Measurements from ENCODE around the gene GRM3.

Gene GRM3

GRCh38 chr7:86775203-86775602 lies 131.5 kb downstream of the GRM3 start:
- Histone ChIP-seq H4K91ac (ENCODE audit: low read depth, low read length, poor library complexity) (no peak overlapping the region), H3K27me3 (ENCODE audit: control insufficient read depth in 3 of 3, insufficient read depth in 3 of 3, low read depth in 1 of 3, low read length in 3 of 3) (no peaks in the 10 kb centered on the region), H3K23ac (ENCODE audit: low read depth, low read length, poor library complexity) (no peak overlapping the region)

GRCh38 chr7:86776136-86776535 lies 132.4 kb downstream of the GRM3 start:
- Histone ChIP-seq H3K4me1 (ENCODE audit: control insufficient read depth in 2 of 2, insufficient read depth in 1 of 2, low read depth in 1 of 2, low read length in 2 of 2) (no peaks in the 10 kb centered on the region), H2BK5ac (ENCODE audit: low read length) (no peak overlapping the region), H3K4me3 (ENCODE audit: low read length in 2 of 2) (no peak overlapping the region), H3K79me1 (ENCODE audit: low read depth, low read length) (no peaks in the 10 kb centered on the region), H3K36me3 (replicated peaks in 1 of 2; ENCODE audit: control insufficient read depth in 2 of 2, insufficient read depth in 2 of 2, low read length in 2 of 2) (no peaks in the 10 kb centered on the region), H2BK120ac (ENCODE audit: low read depth, low read length) (no peak overlapping the region), H2AFZ (ENCODE audit: low read length) (no peak overlapping the region), H3K14ac (ENCODE audit: low read length) (no peak overlapping the region), H3K9me3 (replicated peaks in 1 of 2; ENCODE audit: control insufficient read depth in 2 of 2, insufficient read depth in 1 of 2, low read depth in 1 of 2, low read length in 2 of 2) (no peaks in the 10 kb centered on the region), H3K23ac (ENCODE audit: low read depth, low read length, poor library complexity) (no peak overlapping the region), H2BK12ac (ENCODE audit: low read length) (no peak overlapping the region), H2BK15ac (ENCODE audit: low read length) (no peak overlapping the region), H3K27ac (replicated peaks; ENCODE audit: low read length) (no peak overlapping the region), H2AK5ac (ENCODE audit: low read depth, low read length) (no peak overlapping the region), H3K9ac (ENCODE audit: low read depth, low read length, poor library complexity) (no peak overlapping the region), H3K27me3 (ENCODE audit: control insufficient read depth in 3 of 3, insufficient read depth in 3 of 3, low read depth in 1 of 3, low read length in 3 of 3) (no peaks in the 10 kb centered on the region), H3K4me2 (ENCODE audit: insufficient read depth, low read length, poor library complexity, severe bottlenecking) (no peak overlapping the region), H3K4ac (ENCODE audit: low read length) (no peak overlapping the region), H3K18ac (ENCODE audit: low read length) (no peak overlapping the region), H4K8ac (ENCODE audit: low read depth, low read length) (no peak overlapping the region), H4K91ac (ENCODE audit: low read depth, low read length, poor library complexity) (no peak overlapping the region)
- no peak for DNase-seq (ENCODE audit: low spot score)
- no CpG with 5 or more reads among the region's 1 CpG for WGBS, 2 donors (ENCODE audit: extremely low coverage in 2 of 2, insufficient read length in 2 of 2, insufficient replicate concordance in 1 of 2)

More at GRCh38 chr7:86775203-86775602, 131.5 kb downstream of the GRM3 start:
- no peak overlapping the region for H3K14ac ChIP-seq (ENCODE audit: low read length)
- no peak overlapping the region for H2BK5ac ChIP-seq (ENCODE audit: low read length)
- no peak overlapping the region for H4K8ac ChIP-seq (ENCODE audit: low read depth, low read length)
- no peak overlapping the region for H3K4me3 ChIP-seq (ENCODE audit: low read length in 2 of 2)
- H3K36me3 ChIP-seq (replicated peaks in 1 of 2; ENCODE audit: control insufficient read depth in 2 of 2, insufficient read depth in 2 of 2, low read length in 2 of 2) = peaks cover 0 to 2% of the 10 kb centered on the region in 2 donors
- DNase-seq (ENCODE audit: low spot score) = no peak
- H2AFZ ChIP-seq (ENCODE audit: low read length) = no peak overlapping the region
- H3K9me3 ChIP-seq (replicated peaks in 1 of 2; ENCODE audit: control insufficient read depth in 2 of 2, insufficient read depth in 1 of 2, low read depth in 1 of 2, low read length in 2 of 2) = no peaks in the 10 kb centered on the region
- H2BK12ac ChIP-seq (ENCODE audit: low read length) = no peak overlapping the region
- H3K27ac ChIP-seq (replicated peaks; ENCODE audit: low read length) = no peak overlapping the region
- no peak overlapping the region for H3K9ac ChIP-seq (ENCODE audit: low read depth, low read length, poor library complexity)
- H3K18ac ChIP-seq (ENCODE audit: low read length) = no peak overlapping the region
- H3K4ac ChIP-seq (ENCODE audit: low read length) = no peak overlapping the region
- no peaks in the 10 kb centered on the region for H3K79me1 ChIP-seq (ENCODE audit: low read depth, low read length)
- no peaks in the 10 kb centered on the region for H3K4me1 ChIP-seq (ENCODE audit: control insufficient read depth in 2 of 2, insufficient read depth in 1 of 2, low read depth in 1 of 2, low read length in 2 of 2)
- H2BK15ac ChIP-seq (ENCODE audit: low read length) = no peak overlapping the region
- H3K4me2 ChIP-seq (ENCODE audit: insufficient read depth, low read length, poor library complexity, severe bottlenecking) = no peak overlapping the region
- no peak overlapping the region for H2BK120ac ChIP-seq (ENCODE audit: low read depth, low read length)
- H2AK5ac ChIP-seq (ENCODE audit: low read depth, low read length) = no peak overlapping the region

GRCh38 chr7:86778271-86778670 lies 134.6 kb downstream of the GRM3 start:
- H3K27ac ChIP-seq (replicated peaks; ENCODE audit: low read length) = no peak overlapping the region
- no peak overlapping the region for H3K4me3 ChIP-seq (ENCODE audit: low read length in 2 of 2)
- H2AFZ ChIP-seq (ENCODE audit: low read length) = no peak overlapping the region
- H2BK120ac ChIP-seq (ENCODE audit: low read depth, low read length) = no peak overlapping the region
- no peak overlapping the region for H2AK5ac ChIP-seq (ENCODE audit: low read depth, low read length)
- H3K27me3 ChIP-seq (ENCODE audit: control insufficient read depth in 3 of 3, insufficient read depth in 3 of 3, low read depth in 1 of 3, low read length in 3 of 3) = no peaks in the 10 kb centered on the region
- H2BK15ac ChIP-seq (ENCODE audit: low read length) = no peak overlapping the region
- no peak overlapping the region for H3K9ac ChIP-seq (ENCODE audit: low read depth, low read length, poor library complexity)
- H2BK5ac ChIP-seq (ENCODE audit: low read length) = no peak overlapping the region
- H3K4me1 ChIP-seq (ENCODE audit: control insufficient read depth in 2 of 2, insufficient read depth in 1 of 2, low read depth in 1 of 2, low read length in 2 of 2) = no peaks in the 10 kb centered on the region
- H3K36me3 ChIP-seq (replicated peaks in 1 of 2; ENCODE audit: control insufficient read depth in 2 of 2, insufficient read depth in 2 of 2, low read length in 2 of 2) = no peaks in the 10 kb centered on the region
- no peak overlapping the region for H2BK12ac ChIP-seq (ENCODE audit: low read length)
- no peak for DNase-seq (ENCODE audit: low spot score)
- H3K23ac ChIP-seq (ENCODE audit: low read depth, low read length, poor library complexity) = no peak overlapping the region
- no peak overlapping the region for H3K4ac ChIP-seq (ENCODE audit: low read length)
- no peak overlapping the region for H3K14ac ChIP-seq (ENCODE audit: low read length)
- H3K9me3 ChIP-seq (replicated peaks in 1 of 2; ENCODE audit: control insufficient read depth in 2 of 2, insufficient read depth in 1 of 2, low read depth in 1 of 2, low read length in 2 of 2) = no peaks in the 10 kb centered on the region
- no peak overlapping the region for H3K18ac ChIP-seq (ENCODE audit: low read length)
- H3K4me2 ChIP-seq (ENCODE audit: insufficient read depth, low read length, poor library complexity, severe bottlenecking) = no peak overlapping the region
- no peaks in the 10 kb centered on the region for H3K79me1 ChIP-seq (ENCODE audit: low read depth, low read length)
- no peak overlapping the region for H4K91ac ChIP-seq (ENCODE audit: low read depth, low read length, poor library complexity)
- H4K8ac ChIP-seq (ENCODE audit: low read depth, low read length) = no peak overlapping the region

GRCh38 chr7:86784765-86785164 lies 141.1 kb downstream of the GRM3 start:
- no CpG with 5 or more reads among the region's 2 CpGs for WGBS, 2 donors (ENCODE audit: extremely low coverage in 2 of 2, insufficient read length in 2 of 2, insufficient replicate concordance in 1 of 2)

More at GRCh38 chr7:86784765-86785164, 141.1 kb downstream of the GRM3 start:
- H3K18ac ChIP-seq (ENCODE audit: low read length) = no peak overlapping the region
- no peak overlapping the region for H2BK12ac ChIP-seq (ENCODE audit: low read length)
- H3K23ac ChIP-seq (ENCODE audit: low read depth, low read length, poor library complexity) = no peak overlapping the region
- no peak overlapping the region for H2BK120ac ChIP-seq (ENCODE audit: low read depth, low read length)
- H3K9ac ChIP-seq (ENCODE audit: low read depth, low read length, poor library complexity) = no peak overlapping the region
- no peak overlapping the region for H2BK15ac ChIP-seq (ENCODE audit: low read length)
- no peaks in the 10 kb centered on the region for H3K4me1 ChIP-seq (ENCODE audit: control insufficient read depth in 2 of 2, insufficient read depth in 1 of 2, low read depth in 1 of 2, low read length in 2 of 2)
- no peak overlapping the region for H3K4me3 ChIP-seq (ENCODE audit: low read length in 2 of 2)
- H3K4ac ChIP-seq (ENCODE audit: low read length) = no peak overlapping the region
- peaks cover 6 to 28% of the 10 kb centered on the region in 2 donors for H3K36me3 ChIP-seq (replicated peaks in 1 of 2; ENCODE audit: control insufficient read depth in 2 of 2, insufficient read depth in 2 of 2, low read length in 2 of 2)
- H2AK5ac ChIP-seq (ENCODE audit: low read depth, low read length) = no peak overlapping the region
- no peak overlapping the region for H4K8ac ChIP-seq (ENCODE audit: low read depth, low read length)
- H2AFZ ChIP-seq (ENCODE audit: low read length) = no peak overlapping the region
- H2BK5ac ChIP-seq (ENCODE audit: low read length) = no peak overlapping the region
- no peaks in the 10 kb centered on the region for H3K79me1 ChIP-seq (ENCODE audit: low read depth, low read length)
- no peak overlapping the region for H3K4me2 ChIP-seq (ENCODE audit: insufficient read depth, low read length, poor library complexity, severe bottlenecking)
- no peak overlapping the region for H3K27ac ChIP-seq (replicated peaks; ENCODE audit: low read length)
- H3K27me3 ChIP-seq (ENCODE audit: control insufficient read depth in 3 of 3, insufficient read depth in 3 of 3, low read depth in 1 of 3, low read length in 3 of 3) = no peaks in the 10 kb centered on the region
- H3K14ac ChIP-seq (ENCODE audit: low read length) = no peak overlapping the region
- DNase-seq (ENCODE audit: low spot score) = no peak
- H3K9me3 ChIP-seq (replicated peaks in 1 of 2; ENCODE audit: control insufficient read depth in 2 of 2, insufficient read depth in 1 of 2, low read depth in 1 of 2, low read length in 2 of 2) = peaks cover 2 to 10% of the 10 kb centered on the region in 2 donors
- no peak overlapping the region for H4K91ac ChIP-seq (ENCODE audit: low read depth, low read length, poor library complexity)

Data from neuronal stem cell (in vitro differentiated cells).